Tibial nerve (tissue), 4 donors: ENCODE data around the gene IFNGR2.

Source experiments
- CTCF ChIP-seq, 5 experiments: fragments of 200-600 bp in 3 of 5; fragments of 450-650 bp in 2 of 5; sonication (generic) in 3 of 5; IDR thresholded peaks; one replicate each; pipeline ENCODE4 v1.5.1; 2016 to 2019; ENCODE audit warnings: antibody characterized with exemption in 5 of 5, mild to moderate bottlenecking in 3 of 5, moderate library complexity in 2 of 5
- EP300 ChIP-seq, 2 donors: sonication (generic); formaldehyde crosslinking; IDR thresholded peaks; one replicate each; pipeline ENCODE4 v1.6.1; 2017; ENCODE audit warnings: antibody characterized with exemption in 2 of 2, mild to moderate bottlenecking in 1 of 2
- POLR2A ChIP-seq, 2 donors: fragments of 450-650 bp; IDR thresholded peaks; one replicate each; pipeline ENCODE4 v1.6.1; 2017; ENCODE audit warnings: antibody characterized with exemption in 2 of 2, mild to moderate bottlenecking in 2 of 2, moderate library complexity in 2 of 2

GRCh38 chr21:33368124-33368523 is 35.1 kb upstream of the IFNGR2 start:
- TF ChIP-seq POLR2A (IDR thresholded peaks at IDR 0.05) (no peak), CTCF (IDR thresholded peaks at IDR 0.05) (no peak), EP300 (IDR thresholded peaks at IDR 0.05) (no peak)
